ENCODE measurements around the gene GCNT1.

GCNT1 gene

DNA sequence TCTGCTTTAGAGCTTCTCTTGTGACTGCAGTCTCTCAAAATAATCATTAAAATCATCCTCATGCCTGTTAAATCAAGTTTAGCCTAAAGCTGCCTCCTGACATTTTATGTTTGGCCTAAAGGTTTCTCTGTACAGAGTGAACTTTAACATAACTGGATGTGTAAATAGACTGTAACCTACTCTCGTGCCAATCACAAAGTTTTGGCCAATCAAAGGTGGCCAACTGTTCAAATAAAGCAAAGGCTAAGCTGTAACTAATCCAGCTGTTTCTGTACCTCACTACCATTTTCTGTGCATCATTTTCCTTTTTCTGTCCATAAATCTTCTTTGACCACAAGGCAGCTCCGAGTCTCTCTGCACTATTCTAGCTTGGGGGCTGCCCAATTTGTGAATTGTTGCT is 86.2 kb downstream of the GCNT1 start:
- H3K27ac Mint-ChIP-seq: no peak overlapping the region
- DNase-seq (no peak), ATAC-seq (replicated peaks) (no peak)
- H3K36me3 Mint-ChIP-seq (ENCODE audit: insufficient read depth): peaks cover 4% of the 10 kb centered on the region
- H3K4me1 Mint-ChIP-seq (ENCODE audit: low read depth in 2 of 2): no peaks in the 10 kb centered on the region
- H3K9me3 Mint-ChIP-seq: no peaks in the 10 kb centered on the region
- H3K27me3 Mint-ChIP-seq: no peaks in the 10 kb centered on the region
- H3K4me3 Mint-ChIP-seq: no peak overlapping the region

DNA sequence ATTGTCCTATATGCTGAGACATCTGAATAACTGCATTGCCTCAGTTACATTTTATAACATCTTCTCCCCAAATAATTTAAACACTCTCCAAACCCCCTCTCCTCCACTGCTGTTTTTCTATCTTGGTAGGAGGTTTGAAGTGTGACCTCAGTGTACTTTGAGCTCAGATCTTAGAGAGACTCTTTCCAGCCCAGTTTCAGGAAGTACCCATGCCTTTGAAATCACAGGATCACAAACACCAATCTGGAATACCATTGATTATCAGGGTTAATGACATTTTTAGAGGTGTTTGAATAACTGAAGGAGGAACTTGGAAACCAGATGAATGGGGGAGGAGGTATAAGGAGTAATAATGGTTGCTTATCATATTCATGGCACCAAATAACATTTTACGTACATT is 93.2 kb downstream of the GCNT1 start:
- Mint-ChIP-seq H3K27me3 (peaks cover 0 to 11% of the 10 kb centered on the region in 2 donors), H3K27ac (no peak overlapping the region), H3K4me1 (ENCODE audit: low read depth in 2 of 2) (peaks cover 0 to 7% of the 10 kb centered on the region in 2 donors)

DNA sequence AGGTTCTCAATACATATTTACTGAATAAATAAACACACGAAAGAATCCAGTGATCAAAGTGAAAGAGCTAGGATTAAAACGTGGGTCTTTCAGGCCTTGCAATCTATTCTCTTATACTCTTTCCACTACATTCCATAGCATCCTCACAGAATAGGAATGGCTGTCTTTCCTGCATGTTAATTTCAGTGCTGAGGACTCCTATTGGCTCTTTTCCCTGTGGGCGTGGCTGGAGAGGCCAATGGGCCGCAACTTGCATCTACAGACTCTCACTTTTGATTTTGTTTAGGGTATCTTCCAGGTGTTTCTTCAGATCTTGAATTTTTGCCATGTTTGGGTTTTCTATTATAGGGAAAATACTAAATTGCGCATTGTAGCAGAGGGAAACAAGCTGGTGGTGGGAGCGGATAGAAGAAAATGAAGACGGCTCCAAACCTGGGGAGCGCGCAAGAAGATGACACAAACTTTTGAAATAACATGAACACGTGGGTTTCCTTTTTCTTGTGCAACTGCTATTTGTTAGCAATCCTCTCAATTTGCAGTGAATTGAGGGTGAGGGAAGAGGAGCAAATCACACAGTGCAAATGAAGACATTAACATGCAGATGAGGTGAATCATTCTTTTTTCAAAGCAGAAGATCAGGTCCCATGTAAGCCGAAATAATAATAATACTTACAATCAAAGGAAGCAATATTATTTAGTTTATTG is 93.9 kb downstream of the GCNT1 start:
- H3K27me3 Mint-ChIP-seq: peaks cover 0 to 11% of the 10 kb centered on the region in 2 donors
- H3K27ac Mint-ChIP-seq: no peak overlapping the region
- ATAC-seq (replicated peaks) (no peak), DNase-seq (no peak)
- no peaks in the 10 kb centered on the region for H3K9me3 Mint-ChIP-seq
- H3K4me3 Mint-ChIP-seq: no peak overlapping the region
- peaks cover 4% of the 10 kb centered on the region for H3K36me3 Mint-ChIP-seq (ENCODE audit: insufficient read depth)
- peaks cover 0 to 7% of the 10 kb centered on the region in 2 donors for H3K4me1 Mint-ChIP-seq (ENCODE audit: low read depth in 2 of 2)

More for the DNA sequence above, 93.2 kb downstream of the GCNT1 start:
- Mint-ChIP-seq H3K9me3 (no peaks in the 10 kb centered on the region), H3K4me3 (no peak overlapping the region), H3K36me3 (ENCODE audit: insufficient read depth) (peaks cover 4% of the 10 kb centered on the region)
- DNase-seq: no peak
- no peak for ATAC-seq (replicated peaks)

DNA sequence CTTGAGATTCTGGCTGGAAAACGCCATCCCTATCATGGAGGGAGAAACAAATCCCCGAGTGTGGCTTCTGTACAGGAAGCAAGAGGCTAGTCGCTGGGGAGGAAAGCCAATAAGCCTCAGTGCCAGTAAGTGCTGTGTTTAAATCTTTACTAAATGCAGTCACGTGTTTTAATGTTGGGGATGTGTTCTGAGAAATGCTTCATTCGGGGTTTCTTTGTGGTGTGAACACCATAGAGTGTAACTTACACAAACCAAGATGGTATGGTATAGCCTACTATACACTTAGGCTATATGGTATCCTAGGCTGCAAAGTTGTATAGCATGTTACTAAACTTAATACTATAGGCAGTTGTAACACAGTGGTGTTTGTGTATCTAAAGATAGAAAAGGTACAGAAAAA is 94.7 kb downstream of the GCNT1 start:
- Mint-ChIP-seq H3K36me3 (ENCODE audit: insufficient read depth) (peaks cover 2% of the 10 kb centered on the region), H3K4me1 (ENCODE audit: low read depth in 2 of 2) (peaks cover 0 to 7% of the 10 kb centered on the region in 2 donors), H3K27me3 (peaks cover 0 to 11% of the 10 kb centered on the region in 2 donors), H3K4me3 (no peak overlapping the region), H3K27ac (no peak overlapping the region), H3K9me3 (no peaks in the 10 kb centered on the region)
- DNase-seq (no peak), ATAC-seq (replicated peaks) (no peak)
